NCI-H128 (cell line): ENCODE data around the gene TTF2.
"Not testable (repeated sequence)": the region's sequence is repeated elsewhere in the genome, so short reads cannot be mapped to it uniquely, and the experiment has no call there.

Experiments
- DNase-seq: peaks from one replicate; lab custom pipeline; 2025; ENCODE audit not compliant: unreplicated experiment; lab: John Stamatoyannopoulos, UW

Gene TTF2

DNA sequence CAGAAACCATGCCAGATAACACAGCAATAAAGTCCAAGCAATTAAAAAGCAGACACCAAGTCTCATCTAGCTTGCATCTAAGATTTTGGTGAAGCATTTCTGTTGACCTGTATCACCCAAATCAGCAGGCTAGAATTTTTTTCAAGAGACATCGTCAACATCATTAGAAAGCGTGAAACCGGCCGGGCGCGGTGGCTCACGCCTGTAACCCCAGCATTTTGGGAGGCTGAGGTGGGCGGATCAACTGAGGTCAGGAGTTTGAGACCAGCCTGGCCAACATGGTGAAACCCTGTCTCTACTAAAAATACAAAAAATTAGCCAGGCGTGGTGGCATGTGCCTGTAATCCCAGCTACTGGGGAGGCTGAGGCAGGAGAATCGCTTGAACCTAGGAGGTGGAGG is 59.0 kb downstream of the TTF2 start:
- DNase-seq: not testable (repeated sequence)

DNA sequence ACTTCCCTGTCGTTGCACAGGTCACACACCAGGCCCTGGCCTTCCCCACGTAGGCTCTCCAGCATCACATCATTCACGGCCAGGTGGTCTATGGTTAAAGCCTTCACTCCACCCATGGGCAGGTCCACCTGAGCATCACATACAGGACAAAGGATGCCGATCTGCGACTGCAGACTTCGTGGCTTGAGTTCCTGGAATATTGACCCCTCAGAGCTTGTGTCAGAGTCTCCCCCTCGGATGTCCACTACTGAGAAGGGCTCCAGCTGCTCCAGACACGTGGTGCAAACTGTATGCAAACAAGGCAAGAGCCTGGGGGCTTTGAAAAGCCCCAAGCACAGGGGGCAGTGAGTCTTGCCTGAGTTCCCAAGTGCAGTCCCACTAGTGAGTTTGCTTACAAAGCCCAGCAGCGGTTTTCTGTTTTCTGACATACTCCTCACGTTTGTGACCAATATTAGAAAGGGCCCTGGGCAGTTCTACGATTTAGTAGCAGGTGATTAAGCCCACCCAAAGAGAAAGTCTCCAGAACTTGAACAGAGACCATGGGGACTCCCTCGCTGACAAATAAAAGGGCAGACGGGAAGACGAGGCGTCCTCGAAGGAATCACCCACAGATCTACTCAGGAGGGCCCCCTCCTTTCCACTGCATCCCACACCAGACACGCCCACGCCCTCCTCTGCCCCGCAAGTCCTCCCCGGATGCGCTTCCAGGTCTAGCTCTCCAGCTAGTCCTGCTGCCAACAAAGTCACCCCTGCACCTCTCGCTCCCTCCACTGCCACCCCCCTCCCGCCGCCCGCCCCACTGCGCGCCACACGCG is 60.9 kb downstream of the TTF2 start:
- DNase-seq: no peak

DNA sequence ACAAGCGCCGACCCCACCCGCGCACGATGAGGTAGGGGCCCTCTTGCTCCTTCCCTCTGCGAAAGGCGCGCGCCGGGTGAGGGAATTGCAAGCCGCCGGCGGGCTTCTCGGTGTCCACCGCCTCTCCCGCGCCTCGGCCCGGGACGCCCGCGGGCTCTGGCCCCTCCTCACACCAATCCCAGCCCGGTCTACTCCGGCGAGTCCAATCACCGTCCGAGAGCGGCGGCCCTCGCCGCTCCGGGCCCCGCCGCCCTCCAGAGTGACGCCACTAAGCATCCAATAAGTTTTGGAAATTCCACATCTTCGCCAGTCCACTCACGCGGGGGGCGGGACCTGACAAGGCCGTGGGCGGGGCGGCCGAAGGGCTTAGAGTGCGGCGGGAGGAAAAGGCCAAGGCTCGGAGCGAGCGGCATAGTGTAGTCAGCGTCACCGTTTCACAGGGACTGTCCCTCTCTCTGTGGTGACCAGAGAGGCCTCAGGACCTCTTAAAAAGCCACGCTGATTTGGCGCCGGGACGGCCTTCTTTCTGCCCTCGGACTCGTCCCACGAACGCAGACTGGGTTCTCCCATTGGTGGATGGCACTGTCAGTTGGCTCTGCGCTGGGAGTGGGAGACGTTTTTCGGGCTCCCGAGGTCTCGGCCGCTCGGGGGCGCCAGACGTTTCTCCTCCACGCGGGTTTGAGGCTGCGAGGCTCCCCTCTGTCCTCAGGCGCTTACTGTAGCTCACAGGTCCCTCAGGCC is 61.6 kb downstream of the TTF2 start, which contains the start of gene TRIM45:
Gene TRIM45, minus strand, starts transcription at position 161 of the 741 bp plus-strand sequence. CDS start 548 bp downstream, outside the sequence.
- DNase-seq: peak; percentile 84

DNA sequence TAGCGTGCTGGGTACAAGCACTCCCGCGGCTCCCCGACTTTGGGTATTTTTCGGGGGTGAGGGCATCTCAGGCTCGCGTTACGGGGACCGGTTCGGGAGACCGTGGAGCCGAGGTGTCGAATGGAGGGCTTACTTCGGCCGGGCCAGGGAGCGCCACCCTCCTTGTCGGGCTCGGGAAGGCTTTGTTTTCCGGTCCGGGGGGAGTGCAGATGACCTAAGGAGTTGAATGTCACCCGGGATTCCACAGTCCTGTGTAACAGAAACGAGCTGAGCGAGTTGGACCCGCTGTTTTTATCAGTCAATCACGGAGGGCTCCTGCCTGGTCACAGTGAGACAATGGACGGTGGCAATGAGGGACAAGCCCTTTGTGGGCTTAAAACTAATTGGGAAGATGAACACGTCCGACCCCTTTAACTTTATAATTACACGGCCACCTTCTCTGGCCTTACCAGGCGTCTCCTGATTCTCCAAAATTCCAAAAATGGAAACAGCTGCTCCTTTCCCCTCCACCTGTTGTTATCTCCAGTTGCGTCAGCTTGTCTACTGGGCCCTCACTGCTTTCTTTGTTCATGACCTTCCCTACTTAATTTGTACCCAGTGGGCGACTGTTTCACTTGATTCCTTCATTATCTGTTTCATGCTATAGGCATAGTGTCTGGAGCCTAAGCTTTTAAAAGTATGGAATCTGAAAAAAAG is 62.4 kb downstream of the TTF2 start:
- no peak for DNase-seq

GRCh38 chr1:117123274-117123673 is 63.1 kb downstream of the TTF2 start:
- DNase-seq: no peak

- DNase-seq: no peak
Observed at GRCh38 chr1:117124661-117125060, 64.5 kb downstream of the TTF2 start.

- DNase-seq: no peak
Observed at GRCh38 chr1:117127795-117128194, 67.7 kb downstream of the TTF2 start.

- DNase-seq: peak; percentile 32
Observed at GRCh38 chr1:117128323-117129079, 68.4 kb downstream of the TTF2 start.

GRCh38 chr1:117130526-117130925 is 70.4 kb downstream of the TTF2 start:
- no peak for DNase-seq

DNA sequence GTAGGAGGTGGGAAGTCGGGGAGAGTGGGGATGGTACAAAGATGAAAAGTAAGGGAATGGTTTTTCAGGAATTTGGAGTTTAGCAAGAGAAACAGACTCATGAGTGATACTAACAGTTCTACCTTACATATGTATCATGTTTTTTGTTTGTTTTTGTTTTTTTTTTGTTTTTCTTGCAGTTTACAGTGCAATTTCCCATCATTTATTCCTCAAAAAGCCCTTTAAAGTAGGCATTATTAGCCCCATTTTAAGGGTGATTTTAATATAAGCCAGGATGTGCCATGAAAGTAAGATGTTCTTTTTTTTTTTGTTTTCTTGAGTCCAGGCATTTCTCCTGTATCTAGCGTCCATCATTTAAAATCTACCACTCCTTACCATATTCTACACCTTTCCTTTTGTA is 75.2 kb downstream of the TTF2 start:
- no peak for DNase-seq

GRCh38 chr1:117136749-117137148 is 76.6 kb downstream of the TTF2 start:
- no peak for DNase-seq

DNA sequence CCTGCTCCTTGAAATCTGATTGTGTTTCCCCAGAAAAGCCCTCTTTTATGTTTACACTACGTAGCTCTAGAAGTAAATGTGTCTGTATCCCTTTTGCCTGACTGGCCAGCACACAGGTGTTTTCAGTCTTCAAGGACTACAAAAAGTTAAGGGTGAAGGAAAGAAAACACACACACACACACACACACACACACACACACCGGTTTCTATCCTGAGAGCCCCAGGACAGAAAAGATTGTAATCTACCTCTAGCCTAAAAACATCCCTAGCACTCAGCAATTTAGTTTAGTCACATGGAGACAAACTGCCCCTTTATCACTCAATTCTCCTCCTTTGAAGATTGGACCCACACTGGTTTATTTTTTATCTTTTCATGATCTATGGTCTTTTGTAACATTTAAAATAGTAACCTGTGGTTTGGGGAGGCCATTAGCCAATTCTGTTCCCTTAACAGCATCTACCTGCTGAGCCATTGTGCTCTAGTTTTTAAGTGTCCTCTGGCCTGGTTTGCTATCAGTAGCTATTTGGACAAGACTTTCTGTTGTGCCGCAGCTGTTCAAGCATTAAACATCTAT is 77.2 kb downstream of the TTF2 start:
- DNase-seq: peak; percentile 12

DNA sequence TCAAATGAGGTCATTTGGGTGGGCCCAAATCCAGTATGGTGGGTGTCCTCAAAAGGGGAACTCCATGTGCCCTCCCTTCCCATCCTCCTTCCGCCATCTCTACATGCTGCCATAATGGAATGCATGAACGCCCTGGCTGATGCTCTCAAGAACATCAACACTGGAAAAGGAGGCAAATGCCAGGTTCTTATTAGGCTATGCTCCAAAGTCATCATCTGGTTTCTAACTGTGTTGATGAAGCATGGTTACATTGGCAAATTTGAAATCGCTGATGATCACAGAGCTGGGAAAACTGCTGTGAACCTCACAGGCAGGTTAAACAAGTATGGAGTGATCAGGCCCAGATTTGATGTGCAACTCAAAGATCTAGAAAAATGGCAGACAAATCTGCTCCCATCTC is 78.0 kb downstream of the TTF2 start:
- DNase-seq: no peak

DNA sequence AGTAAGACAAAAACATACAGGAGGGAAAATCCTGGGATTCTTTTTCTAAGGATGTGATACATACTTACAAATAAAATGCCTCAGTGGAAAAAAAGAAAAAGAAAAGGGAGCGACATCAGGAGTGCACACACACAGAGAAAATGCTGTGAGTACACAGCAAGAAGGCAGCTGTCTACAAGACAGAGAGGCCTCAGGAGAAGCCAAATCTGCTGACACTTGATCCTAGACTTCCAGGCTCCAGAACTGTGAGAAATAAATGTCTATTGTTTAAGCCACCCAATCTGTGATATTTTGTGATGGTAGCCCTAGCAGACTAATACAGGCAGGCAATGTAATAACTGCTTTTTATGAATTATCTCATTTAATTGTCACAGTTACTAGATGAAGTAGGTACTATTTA is 78.4 kb downstream of the TTF2 start:
- no peak for DNase-seq

DNA sequence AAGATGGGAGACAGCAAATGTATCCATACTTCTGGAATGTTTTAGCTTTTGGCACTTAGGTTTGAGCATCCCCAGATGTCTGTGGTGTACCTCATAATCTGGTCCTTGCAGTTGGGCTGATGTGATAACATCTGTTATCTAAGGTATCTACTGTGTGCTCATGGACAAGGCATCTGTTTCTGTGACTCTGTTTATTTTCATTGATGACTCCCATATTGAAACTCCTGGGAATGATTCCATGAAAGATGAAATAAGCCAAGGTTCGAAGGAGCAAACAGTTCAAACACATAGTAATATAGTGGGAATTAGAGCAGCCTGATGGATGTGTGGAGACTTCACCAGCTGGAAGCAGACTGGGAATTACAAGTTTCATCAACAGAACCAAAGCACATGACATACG is 82.1 kb downstream of the TTF2 start:
- no peak for DNase-seq

GRCh38 chr1:117143172-117143571 is 83.0 kb downstream of the TTF2 start:
- DNase-seq: no peak

GRCh38 chr1:117143871-117144270 is 83.7 kb downstream of the TTF2 start:
- DNase-seq: no peak

- no peak for DNase-seq
Observed at GRCh38 chr1:117146072-117146471, 85.9 kb downstream of the TTF2 start.

- no peak for DNase-seq
Observed at GRCh38 chr1:117146575-117147340, 86.6 kb downstream of the TTF2 start.

GRCh38 chr1:117147341-117147831 is 87.3 kb downstream of the TTF2 start:
- DNase-seq: no peak
